PFSK-1 (cell line): Measurements from ENCODE around the gene PTPRA.

ENCODE experiments used
- FOXP2 ChIP-seq: optimal IDR thresholded peaks from 2 replicates; pipeline ENCODE3; 2011; ENCODE audit warnings: borderline replicate concordance, control low read depth, inconsistent platforms; ENCODE audit not compliant: insufficient read depth; ENCODE audit errors: extremely low read length, extremely low read depth
- POLR2AphosphoS5 ChIP-seq: IDR thresholded peaks from 2 replicates; pipeline ENCODE4 v1.6.1; 2012; ENCODE audit warnings: low read depth, mild to moderate bottlenecking, control low read depth, low read length, moderate library complexity
- REST ChIP-seq, 2 experiments: IDR thresholded peaks; 2 replicates each; pipeline versions ENCODE4 v1.6.1 to v1.8.0; 2011 to 2012; ENCODE audit warnings: low read depth in 2 of 2, low read length in 2 of 2, control low read depth in 1 of 2, inconsistent platforms in 1 of 2, mild to moderate bottlenecking in 1 of 2, moderate library complexity in 1 of 2; ENCODE audit not compliant: insufficient read depth in 1 of 2
- SIN3A ChIP-seq: IDR thresholded peaks from 2 replicates; pipeline ENCODE4 v1.6.1; 2012; ENCODE audit warnings: mild to moderate bottlenecking, low read length, moderate library complexity, borderline replicate concordance; ENCODE audit not compliant: insufficient read depth
- TAF1 ChIP-seq: IDR thresholded peaks from 2 replicates; pipeline ENCODE4 v1.6.1; 2012; ENCODE audit warnings: low read length, control low read depth, borderline replicate concordance; ENCODE audit not compliant: insufficient read depth

The PTPRA gene

GRCh38 chr20:2918096-2919049, 45.1 kb downstream of the PTPRA start:
- no peak for TF ChIP-seq POLR2AphosphoS5
- TF ChIP-seq REST (IDR thresholded peaks at IDR 0.05; ENCODE audit: insufficient read depth in 1 of 2, low read depth in 2 of 2, low read length in 2 of 2) = no peak
- no peak for TF ChIP-seq SIN3A
- TF ChIP-seq TAF1 = no peak
- no peak for TF ChIP-seq FOXP2

GRCh38 chr20:2919518-2920245, 46.4 kb downstream of the PTPRA start:
- TF ChIP-seq TAF1 (no peak), REST (IDR thresholded peaks at IDR 0.05; ENCODE audit: insufficient read depth in 1 of 2, low read depth in 2 of 2, low read length in 2 of 2) (no peak), POLR2AphosphoS5 (no peak), FOXP2 (no peak), SIN3A (no peak)

GRCh38 chr20:2920473-2920872, 47.2 kb downstream of the PTPRA start:
- TF ChIP-seq SIN3A = no peak
- TF ChIP-seq POLR2AphosphoS5 = no peak
- TF ChIP-seq FOXP2 = no peak
- TF ChIP-seq TAF1 = no peak
- no peak for TF ChIP-seq REST (IDR thresholded peaks at IDR 0.05; ENCODE audit: insufficient read depth in 1 of 2, low read depth in 2 of 2, low read length in 2 of 2)

- TF ChIP-seq POLR2AphosphoS5 = no peak
Observed at GRCh38 chr20:2921506-2921905, 48.2 kb downstream of the PTPRA start.

- TF ChIP-seq TAF1 = no peak
- no peak for TF ChIP-seq FOXP2
- no peak for TF ChIP-seq POLR2AphosphoS5
- TF ChIP-seq REST (IDR thresholded peaks at IDR 0.05; ENCODE audit: insufficient read depth in 1 of 2, low read depth in 2 of 2, low read length in 2 of 2) = no peak
Observed at GRCh38 chr20:2922957-2923356, 49.7 kb downstream of the PTPRA start.
